HG03575 (cell line): ENCODE measurements around the gene TMEM219.

ENCODE experiments used
- ATAC-seq: cut with Tn5 transposase; IDR thresholded peaks from one replicate; pipeline ENCODE4 v1.9.1; 2021; ENCODE audit not compliant: unreplicated experiment, insufficient number of reproducible peaks, low FRiP score; ENCODE audit errors: extremely low read depth

The TMEM219 gene

DNA sequence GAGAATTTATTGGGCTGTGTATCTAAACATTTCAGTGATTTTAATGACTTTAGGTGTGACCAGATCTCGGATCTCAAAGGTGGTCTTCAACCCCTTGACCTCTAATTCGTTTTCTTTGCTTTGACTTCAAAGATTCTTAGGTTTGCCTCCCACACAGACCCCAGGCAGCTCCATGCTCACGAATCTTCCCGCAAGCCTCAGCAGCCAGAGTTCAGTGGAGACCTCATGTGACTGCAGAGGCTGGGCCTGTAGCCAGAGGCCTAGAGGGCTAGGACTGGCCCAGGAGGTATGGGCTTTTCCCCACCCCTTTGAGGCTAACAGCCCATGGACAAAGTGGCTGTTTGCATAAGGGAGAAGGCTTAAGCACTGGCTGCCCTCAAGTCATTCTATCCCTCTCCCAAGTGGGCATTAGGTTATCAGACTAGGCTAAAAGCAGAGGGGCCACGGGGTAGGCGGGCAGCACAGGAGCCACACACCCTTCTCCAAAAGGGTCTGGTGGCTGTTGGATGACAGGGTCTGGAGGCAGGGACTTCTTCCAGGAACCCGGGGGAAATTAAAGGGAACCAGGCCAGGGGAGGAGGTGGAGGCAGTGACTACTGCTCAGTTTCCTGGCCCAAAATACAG is 30.6 kb downstream of the TMEM219 start:
- no peak for ATAC-seq

DNA sequence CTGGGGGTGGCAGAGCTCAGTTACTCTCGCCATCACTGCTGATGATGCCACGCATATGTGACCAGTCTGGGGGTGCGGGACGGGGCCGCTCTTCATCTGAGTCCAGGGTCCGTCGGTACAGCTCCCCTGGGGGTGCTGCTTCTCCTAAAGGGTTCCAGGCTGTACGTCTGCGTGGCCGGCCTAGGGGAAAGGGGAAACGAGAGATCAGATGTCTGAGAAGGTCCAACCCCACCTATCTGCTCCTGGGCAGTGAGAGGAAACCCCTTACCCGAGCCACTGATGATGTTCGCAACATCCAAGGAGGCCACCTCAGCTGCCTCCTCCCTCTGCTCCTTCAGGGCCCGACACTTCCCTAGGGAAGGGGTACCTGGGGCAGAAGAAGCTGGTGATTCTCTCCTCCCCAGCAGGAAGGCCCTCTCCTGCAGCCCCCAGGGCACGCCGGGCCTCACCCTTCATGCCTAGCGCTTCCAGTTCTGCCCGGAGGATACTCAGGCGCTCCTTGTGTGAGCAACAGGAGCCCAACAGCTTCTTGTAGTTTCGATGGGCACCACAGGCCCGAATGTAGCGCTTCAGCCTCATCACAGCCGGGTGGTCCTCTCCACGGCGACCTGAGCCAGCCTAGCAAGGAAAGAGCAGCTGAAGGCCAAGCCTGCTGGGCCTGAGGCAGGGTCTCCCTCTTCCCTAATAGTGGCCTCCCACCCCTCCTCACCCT is 31.5 kb downstream of the TMEM219 start:
- no peak for ATAC-seq

DNA sequence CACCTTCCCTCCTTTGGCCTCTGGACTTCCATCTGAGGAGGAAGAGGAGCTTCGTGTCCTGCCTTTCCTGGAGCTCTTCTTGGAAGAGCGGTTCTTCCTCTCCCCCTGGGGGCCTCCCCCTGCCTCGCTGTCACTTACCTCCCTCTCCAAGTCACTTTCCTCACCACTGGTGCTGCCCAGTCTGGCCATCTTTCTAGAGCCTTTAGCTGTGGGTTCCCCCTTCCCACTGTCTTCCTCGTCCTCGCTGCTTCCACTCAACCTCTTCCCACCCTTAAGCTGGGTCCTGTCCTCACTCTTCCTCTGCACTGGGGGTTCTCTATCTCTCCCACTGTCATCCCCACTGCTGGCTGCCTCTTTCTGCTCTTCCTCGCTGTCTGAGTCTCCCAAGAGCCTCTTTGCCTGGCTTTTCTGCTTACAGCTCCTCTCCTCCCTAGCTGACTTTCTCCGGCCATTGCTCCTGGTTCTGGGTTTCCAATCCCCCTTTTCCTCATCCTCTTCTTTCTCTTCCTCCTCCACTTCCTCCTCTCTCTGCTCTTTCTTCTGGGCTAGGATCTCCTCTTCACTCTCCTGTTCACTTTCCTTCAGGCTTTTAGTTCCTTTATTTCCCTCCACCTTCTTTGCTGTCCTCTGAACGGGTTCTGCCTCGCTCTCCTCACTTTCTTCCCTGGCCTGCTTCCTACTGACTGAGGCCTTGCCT is 32.2 kb downstream of the TMEM219 start:
- no peak for ATAC-seq

DNA sequence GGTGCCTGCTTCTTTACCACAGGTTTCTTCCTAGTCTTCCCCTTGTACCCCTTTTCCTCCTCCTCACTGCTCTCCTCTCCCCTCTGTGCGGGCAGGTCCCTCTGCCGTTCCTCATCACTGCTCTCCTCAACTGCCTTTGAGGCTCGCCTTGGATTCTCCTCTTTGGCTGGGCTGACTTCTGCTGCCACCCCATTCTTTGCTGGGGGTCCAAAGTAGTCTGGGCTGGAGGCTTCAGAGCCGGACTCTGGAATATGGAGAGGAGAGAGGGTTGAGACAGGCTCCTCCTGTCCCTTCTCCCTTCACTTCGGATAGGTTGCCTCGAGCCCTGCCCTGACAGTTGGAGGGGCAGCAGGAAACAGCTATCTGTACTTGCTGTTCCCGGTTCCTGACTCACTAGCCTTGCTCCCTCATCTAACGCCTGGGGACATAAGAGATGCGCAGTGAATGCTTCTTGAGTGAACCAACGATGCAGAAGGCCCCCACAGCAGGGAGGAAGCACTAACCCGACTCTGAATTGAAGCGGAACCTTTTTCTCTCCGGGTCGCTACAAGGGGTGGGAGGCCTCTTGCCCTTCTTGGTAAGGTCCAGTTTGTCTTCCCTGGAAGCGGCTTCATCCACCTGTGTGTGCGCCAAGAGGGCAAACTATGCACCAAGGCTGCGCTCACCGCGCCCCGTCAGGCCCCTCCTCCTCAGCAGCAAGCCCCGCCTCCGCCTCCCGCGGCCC is 32.9 kb downstream of the TMEM219 start:
- no peak for ATAC-seq

DNA sequence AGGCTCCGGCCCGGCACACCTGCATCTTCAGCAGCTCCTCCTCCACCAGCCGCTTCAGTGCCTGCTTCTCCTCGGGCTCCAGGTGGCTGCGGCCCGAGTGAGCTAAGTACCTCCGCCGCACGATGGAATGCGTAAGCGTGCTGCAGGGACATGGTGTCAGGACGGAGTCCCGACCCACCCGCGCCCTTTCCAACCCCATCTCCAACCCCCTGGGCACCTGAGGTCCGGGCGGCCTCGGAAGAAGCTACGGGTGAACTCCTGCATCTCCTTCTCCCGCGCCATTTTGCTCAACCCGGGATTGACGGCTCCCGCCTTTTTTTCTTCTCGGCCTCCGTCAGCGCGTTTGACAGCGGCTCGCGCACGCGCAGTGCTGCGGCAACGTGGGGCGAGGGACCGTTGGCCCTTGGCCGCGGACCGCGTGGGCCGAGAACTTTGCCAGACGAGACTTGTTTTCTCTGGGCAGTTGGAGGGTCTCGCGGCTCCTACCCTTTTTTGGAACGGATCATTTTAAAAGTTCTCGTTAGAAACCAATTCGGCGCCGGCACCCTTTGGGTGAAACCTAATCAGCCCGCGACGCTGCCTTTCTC is 33.5 kb downstream of the TMEM219 start, which contains the start of gene HIRIP3:
HIRIP3 (minus strand) TSS at position 294 of the 587 bp plus-strand sequence; CDS start at position 282, 12 bp downstream.
- no peak for ATAC-seq

DNA sequence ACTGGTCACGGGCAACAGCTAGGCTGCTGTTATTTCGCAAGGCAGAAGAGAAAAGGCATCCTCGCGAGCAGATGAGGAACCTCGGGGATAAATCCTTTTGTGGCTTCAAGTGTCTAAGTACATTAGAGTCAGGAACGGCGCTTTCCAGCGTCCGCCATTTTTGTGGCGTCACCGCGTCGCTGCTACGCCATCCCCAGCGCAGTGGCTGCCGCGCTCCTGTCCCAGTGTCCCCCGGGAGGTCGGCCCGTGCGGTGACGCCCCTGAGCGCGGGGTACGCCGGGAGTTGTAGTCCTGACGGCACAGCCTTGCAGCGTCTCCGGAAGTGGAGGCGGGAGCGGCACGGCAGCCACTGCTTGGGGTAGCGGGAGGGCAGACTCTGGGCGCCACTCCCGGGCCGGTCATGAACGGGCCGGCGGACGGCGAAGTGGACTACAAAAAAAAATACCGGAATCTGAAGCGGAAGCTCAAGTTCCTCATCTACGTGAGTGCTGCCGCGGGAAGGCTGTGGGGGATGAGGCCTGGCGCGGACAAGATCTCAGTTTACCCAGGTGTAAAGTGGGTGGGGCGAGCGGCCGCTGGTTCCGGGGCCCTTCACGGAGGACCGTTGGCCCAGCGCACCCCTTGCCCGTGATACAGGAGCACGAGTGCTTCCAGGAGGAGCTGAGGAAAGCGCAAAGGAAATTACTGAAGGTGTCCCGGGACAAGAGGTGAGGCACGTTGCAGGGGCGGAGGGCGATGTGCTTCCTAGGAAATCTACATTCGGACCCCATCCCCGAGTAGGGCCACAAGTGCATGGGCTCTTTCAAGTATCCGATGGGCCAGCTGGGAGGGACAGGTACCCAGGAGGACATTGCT is 34.3 kb downstream of the TMEM219 start, which contains the start of gene INO80E:
INO80E (plus strand) TSS at position 331 of the 855 bp plus-strand sequence; CDS start at position 401, 70 bp downstream.
- peak; percentile 78 for ATAC-seq

DNA sequence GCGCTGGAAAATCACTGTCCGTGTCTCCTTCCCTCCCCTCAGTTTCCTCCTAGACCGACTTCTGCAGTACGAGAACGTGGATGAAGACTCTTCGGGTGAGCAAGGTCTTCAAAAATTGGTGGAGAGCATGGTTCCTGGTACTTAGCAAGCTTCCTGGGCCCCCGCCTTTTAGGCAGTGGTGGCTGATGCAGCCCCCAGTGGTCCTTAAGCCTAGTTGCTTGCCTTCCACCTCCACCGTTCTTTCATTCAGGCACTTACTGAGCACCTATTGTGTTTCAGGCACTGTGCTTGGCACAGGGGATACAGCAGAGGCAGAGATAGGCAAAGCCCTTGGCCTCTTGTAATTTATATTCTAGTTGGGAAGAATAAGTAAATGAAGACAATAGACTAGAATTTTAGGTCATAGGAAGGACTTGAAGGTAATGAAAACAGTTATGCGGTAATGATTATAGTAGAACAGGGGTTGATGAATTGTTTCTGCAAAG is 34.9 kb downstream of the TMEM219 start:
- ATAC-seq = no peak

DNA sequence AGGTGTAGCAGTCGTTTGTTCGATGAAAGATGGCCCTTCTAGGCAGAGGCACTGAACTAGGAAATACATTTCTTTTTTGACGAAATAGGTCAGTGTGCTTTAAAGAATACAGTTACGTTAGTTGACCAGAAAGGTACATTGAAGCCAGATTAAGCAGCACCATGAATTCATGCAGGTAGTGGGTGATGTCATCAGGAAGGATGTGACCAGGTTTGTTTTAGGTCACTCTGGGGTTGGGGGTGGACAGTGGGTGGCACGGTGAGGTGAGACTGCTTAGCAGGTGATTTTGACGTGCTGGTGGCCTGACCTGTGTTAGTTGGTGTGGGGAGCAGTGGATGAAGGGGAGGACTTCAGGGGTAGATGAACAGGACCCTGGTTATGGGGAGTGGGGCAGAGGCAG is 37.7 kb downstream of the TMEM219 start:
- ATAC-seq = no peak

DNA sequence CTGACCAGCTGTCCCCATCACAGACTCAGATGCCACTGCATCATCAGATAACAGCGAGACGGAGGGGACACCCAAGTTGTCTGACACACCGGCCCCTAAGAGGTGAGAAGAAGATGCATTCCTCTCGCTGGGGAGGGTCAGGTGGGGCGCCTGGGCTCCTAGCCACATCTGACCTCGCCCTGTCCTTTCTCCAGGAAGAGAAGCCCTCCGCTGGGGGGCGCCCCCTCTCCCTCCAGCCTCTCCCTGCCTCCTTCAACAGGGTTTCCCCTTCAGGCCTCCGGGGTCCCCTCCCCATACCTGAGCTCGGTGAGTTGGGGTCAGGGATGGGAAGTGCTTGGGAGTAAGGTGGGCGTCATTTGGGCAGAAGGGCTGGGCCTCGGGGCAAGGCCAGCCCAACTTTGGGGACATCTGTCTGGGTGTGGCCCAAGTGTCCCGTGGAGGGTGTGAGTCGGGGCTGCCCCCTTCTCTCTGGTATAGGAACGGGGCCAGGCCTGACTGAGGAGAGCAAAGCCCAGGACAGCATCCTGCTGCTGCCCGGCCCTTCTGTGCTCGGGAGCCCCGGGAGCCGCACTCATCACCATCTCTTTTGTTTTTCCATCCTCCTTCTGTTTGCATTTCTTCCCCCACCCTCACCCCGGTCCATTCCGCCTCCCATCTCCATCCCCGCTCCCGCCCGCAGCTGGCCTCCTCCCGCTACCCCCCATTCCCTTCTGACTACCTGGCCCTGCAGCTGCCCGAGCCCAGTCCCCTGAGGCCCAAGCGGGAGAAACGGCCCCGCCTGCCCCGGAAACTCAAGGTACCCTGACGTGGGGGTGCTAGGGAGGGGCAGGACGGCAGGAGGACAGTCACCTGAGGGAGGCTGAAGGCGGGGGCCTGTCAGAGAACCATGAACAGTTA is 39.1 kb downstream of the TMEM219 start:
- ATAC-seq = no peak

DNA sequence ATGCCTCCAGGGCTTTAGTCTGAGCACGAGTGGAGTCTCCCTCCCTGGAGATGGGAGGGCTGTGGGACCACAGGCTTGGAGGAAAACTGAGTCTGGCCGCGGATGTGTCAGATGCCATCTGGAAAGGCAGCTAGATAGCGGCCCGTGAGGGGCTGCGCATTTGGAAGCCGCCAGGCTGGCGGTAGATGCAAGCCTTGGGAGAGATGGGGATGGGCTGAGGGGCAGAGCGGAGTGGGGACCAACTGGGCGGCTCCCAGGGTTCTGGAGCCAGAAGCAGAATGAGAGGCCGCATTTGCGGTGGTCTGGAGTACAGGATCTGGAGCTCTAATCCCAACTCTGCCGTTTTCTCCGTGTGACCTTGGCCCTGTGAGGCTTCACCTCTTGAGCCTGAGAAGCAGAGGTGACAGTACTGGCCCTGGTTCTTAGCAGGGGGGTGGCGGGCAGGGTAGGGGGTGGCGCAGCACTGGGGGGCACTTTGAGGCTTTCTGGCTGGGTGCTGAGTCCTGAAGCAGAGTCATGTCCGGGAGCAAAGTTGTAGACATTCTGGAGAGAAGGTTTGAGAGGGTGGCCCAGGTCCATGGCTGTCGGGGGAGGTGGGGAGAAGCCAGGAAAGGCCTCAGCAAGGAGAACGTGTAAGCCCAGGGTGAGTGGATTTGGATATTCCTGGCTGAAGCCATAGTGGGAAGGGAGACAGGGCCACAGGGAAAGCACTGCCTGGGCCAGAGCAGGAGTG is 40.9 kb downstream of the TMEM219 start:
- ATAC-seq = no peak

DNA sequence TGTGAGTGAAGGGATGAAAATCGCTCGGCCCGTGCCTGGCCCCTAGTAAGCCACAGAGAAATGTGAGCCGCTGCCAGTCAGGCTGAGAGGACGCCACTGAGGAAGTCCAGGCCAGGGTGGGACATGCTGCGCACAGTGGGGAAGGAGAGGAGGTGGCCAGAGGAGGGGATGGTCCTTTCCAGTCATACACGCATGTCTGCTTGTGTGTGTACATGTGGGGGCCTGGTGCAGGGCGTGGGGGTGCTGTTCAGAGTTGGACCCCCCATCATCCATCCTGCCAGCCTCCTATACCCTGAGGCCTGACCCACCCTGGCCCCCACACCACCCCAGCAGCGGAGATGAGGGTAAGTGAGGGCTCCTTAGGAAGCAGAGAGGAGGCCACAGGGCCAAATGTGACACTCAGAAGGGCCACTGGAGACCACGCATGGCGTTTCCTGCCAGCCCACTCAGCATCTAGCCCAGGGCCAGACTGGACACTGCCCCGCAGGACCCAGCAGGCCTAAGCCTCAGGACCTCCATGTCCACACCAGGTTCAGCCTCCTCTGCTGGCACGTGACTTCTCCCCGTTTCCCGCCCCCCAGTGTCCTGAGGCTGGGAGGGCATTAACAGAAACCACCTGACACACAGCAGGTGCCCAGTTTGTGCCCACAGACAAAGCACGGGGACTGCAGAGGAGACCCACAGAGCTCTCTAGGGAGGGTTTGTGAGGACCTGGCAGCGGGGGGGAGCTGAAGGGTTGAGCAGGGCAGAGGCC is 42.0 kb downstream of the TMEM219 start:
- ATAC-seq = no peak

DNA sequence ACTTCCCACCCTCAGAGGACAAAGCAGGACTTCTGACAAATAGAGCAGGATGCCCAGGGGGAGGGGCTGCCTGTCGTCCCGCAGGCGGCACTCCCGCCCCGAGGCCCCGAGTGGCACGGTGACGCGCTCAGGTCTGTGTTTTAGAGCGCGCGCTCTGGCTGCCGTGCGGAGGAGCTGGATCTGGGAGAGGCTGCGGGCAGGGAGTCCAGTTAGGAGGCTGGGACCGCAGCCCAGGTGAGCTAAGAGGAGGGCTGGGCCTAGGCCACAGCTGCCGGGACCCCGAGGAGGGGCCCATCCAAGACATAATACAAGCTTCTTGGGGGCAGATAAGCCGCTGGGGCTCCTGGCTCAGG is 42.5 kb downstream of the TMEM219 start:
- ATAC-seq = no peak

DNA sequence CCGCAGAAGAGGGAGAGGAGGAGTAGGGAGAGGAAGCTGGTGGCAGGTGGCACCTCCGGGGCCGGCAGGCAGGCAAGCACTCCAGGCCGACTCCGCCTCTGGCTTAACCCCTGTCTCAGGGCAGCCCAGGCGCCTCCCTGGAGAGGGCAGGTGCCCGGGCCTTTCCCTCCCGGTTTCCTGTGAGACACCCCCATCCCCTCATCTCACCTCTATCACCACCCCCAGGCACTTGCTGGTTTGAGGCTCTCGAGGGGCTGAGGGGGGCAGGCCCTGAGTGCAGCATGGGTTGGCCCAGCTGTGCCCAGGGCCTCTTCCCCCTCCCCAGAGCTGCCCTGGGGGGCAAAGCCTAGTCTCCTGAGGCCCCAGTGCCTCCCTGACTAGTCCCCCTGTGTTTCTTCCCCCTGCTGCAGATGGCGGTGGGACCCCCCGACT is 42.9 kb downstream of the TMEM219 start:
- ATAC-seq = no peak

DNA sequence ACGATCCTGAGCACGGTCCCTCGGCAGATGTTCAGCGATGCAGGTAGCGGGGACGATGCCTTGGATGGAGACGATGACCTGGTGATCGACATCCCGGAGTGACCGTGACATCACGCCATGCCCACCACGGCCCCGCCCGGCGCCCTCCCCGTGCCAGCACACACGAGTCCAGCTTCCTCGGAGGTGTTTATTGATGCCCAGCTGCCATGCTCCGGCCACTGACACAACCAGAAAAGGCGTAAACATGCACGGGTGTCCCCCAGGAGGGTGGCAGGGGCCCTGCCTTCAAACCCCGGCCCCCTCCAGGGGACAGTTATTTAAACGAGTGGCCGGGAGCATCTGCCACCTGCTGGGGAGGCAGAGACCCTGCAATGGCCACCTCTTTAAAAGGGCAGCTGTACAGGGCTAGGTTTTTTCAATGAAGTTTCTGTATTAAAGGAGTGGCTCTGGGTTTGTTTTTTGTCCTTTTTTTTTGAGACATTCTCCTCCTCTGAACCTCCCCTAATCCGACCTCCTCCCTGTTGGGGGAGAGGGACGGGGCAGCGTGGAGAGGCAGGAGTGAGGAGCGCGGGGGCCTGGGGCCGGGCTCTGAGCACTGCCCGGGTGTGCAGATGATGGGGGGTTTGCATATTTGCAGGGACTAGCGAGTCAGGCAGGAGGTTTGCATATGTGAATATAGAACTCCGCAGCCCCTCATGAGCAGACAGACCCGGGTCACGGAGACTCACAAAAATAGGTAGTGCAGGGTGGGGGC is 43.6 kb downstream of the TMEM219 start:
- ATAC-seq = no peak

DNA sequence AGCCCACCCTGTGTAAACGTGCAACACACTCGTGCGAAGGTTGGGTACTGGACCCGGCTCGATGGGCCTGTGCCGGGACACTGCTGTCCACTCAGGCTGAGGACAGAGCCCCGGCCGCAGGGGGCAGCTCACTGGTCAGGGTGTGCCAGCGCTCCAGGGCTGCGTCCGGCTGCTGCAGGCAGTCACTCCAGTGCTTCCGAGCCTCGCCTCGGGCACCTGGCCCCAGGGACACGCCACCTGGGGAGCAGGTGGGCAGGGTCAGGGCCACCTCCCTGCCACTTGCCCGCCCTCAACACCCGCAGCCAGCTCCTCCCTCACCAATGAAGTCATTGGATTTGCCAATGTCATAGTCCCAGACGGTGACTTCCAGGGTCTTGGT is 44.2 kb downstream of the TMEM219 start:
- no peak for ATAC-seq
